ENCODE results near the gene ACTA1.

ACTA1 gene

GRCh38 chr1:229432116-229432461 lies 1.8 kb downstream of the ACTA1 start:
- TF ChIP-seq SUZ12 (IDR thresholded peaks at IDR 0.05; ENCODE audit: extremely low read depth, insufficient read depth, insufficient read length) (no peak), YY1 (IDR thresholded peaks at IDR 0.05; ENCODE audit: insufficient read depth, insufficient read length) (no peak), ZNF274 (IDR thresholded peaks at IDR 0.05; ENCODE audit: low read depth, low read length) (no peak)

GRCh38 chr1:229431284-229432115 lies 2.4 kb downstream of the ACTA1 start:
- TF ChIP-seq SUZ12 (IDR thresholded peaks at IDR 0.05; ENCODE audit: extremely low read depth, insufficient read depth, insufficient read length) (no peak), ZNF274 (IDR thresholded peaks at IDR 0.05; ENCODE audit: low read depth, low read length) (no peak), YY1 (IDR thresholded peaks at IDR 0.05; ENCODE audit: insufficient read depth, insufficient read length) (no peak)
- H3K9ac ChIP-seq (ENCODE audit: insufficient read length, low read depth): peak overlapping the region; percentile 3
- H3K4me1 ChIP-seq (ENCODE audit: insufficient read depth, insufficient read length): peaks cover 19% of the 10 kb centered on the region
- H3K9me3 ChIP-seq (ENCODE audit: insufficient read depth, low read length): no peaks in the 10 kb centered on the region
- H3K36me3 ChIP-seq (ENCODE audit: insufficient read depth, insufficient read length, low read length): no peaks in the 10 kb centered on the region
- no peak for DNase-seq (ENCODE audit: low read depth, low spot score)
- peaks cover 97% of the 10 kb centered on the region for H3K27me3 ChIP-seq (ENCODE audit: insufficient read depth, insufficient read length)
- H3K4me3 ChIP-seq (ENCODE audit: insufficient read length, low read depth): peak overlapping the region; percentile 35

More at GRCh38 chr1:229432116-229432461, 1.8 kb downstream of the ACTA1 start:
- Histone ChIP-seq H3K27me3 (ENCODE audit: insufficient read depth, insufficient read length) (peaks cover 94% of the 10 kb centered on the region), H3K4me1 (ENCODE audit: insufficient read depth, insufficient read length) (peaks cover 19% of the 10 kb centered on the region), H3K9me3 (ENCODE audit: insufficient read depth, low read length) (no peaks in the 10 kb centered on the region), H3K4me3 (ENCODE audit: insufficient read length, low read depth) (peak overlapping the region; percentile 35), H3K36me3 (ENCODE audit: insufficient read depth, insufficient read length, low read length) (no peaks in the 10 kb centered on the region), H3K9ac (ENCODE audit: insufficient read length, low read depth) (no peak overlapping the region)
- no peak for DNase-seq (ENCODE audit: low read depth, low spot score)

GRCh38 chr1:229430761-229431283 lies 3.1 kb downstream of the ACTA1 start:
- Histone ChIP-seq H3K27me3 (ENCODE audit: insufficient read depth, insufficient read length) (peaks cover 97% of the 10 kb centered on the region), H3K4me3 (ENCODE audit: insufficient read length, low read depth) (peak overlapping the region; percentile 10), H3K36me3 (ENCODE audit: insufficient read depth, insufficient read length, low read length) (no peaks in the 10 kb centered on the region), H3K4me1 (ENCODE audit: insufficient read depth, insufficient read length) (peaks cover 19% of the 10 kb centered on the region), H3K9ac (ENCODE audit: insufficient read length, low read depth) (peak overlapping the region; percentile 42), H3K9me3 (ENCODE audit: insufficient read depth, low read length) (no peaks in the 10 kb centered on the region)
- DNase-seq (ENCODE audit: low read depth, low spot score): peak; percentile 81
- TF ChIP-seq YY1 (IDR thresholded peaks at IDR 0.05; ENCODE audit: insufficient read depth, insufficient read length) (no peak), ZNF274 (IDR thresholded peaks at IDR 0.05; ENCODE audit: low read depth, low read length) (no peak), SUZ12 (IDR thresholded peaks at IDR 0.05; ENCODE audit: extremely low read depth, insufficient read depth, insufficient read length) (no peak)

- Histone ChIP-seq H3K9me3 (ENCODE audit: insufficient read depth, low read length) (peaks cover 6% of the 10 kb centered on the region), H3K36me3 (ENCODE audit: insufficient read depth, insufficient read length, low read length) (no peaks in the 10 kb centered on the region), H3K4me3 (ENCODE audit: insufficient read length, low read depth) (no peak overlapping the region), H3K9ac (ENCODE audit: insufficient read length, low read depth) (no peak overlapping the region), H3K27me3 (ENCODE audit: insufficient read depth, insufficient read length) (peaks cover 79% of the 10 kb centered on the region), H3K4me1 (ENCODE audit: insufficient read depth, insufficient read length) (peaks cover 9% of the 10 kb centered on the region)
- TF ChIP-seq SUZ12 (IDR thresholded peaks at IDR 0.05; ENCODE audit: extremely low read depth, insufficient read depth, insufficient read length) (no peak), YY1 (IDR thresholded peaks at IDR 0.05; ENCODE audit: insufficient read depth, insufficient read length) (no peak), ZNF274 (IDR thresholded peaks at IDR 0.05; ENCODE audit: low read depth, low read length) (no peak)
- no peak for DNase-seq (ENCODE audit: low read depth, low spot score)
These were observed 5.6 kb downstream of the ACTA1 start for GRCh38 chr1:229428256-229428655.

- no peak for DNase-seq (ENCODE audit: low read depth, low spot score)
- H3K4me1 ChIP-seq (ENCODE audit: insufficient read depth, insufficient read length): peaks cover 9% of the 10 kb centered on the region
- H3K4me3 ChIP-seq (ENCODE audit: insufficient read length, low read depth): no peak overlapping the region
- peaks cover 6% of the 10 kb centered on the region for H3K9me3 ChIP-seq (ENCODE audit: insufficient read depth, low read length)
- TF ChIP-seq ZNF274 (IDR thresholded peaks at IDR 0.05; ENCODE audit: low read depth, low read length) (no peak), SUZ12 (IDR thresholded peaks at IDR 0.05; ENCODE audit: extremely low read depth, insufficient read depth, insufficient read length) (no peak), YY1 (IDR thresholded peaks at IDR 0.05; ENCODE audit: insufficient read depth, insufficient read length) (no peak)
- H3K27me3 ChIP-seq (ENCODE audit: insufficient read depth, insufficient read length): peaks cover 72% of the 10 kb centered on the region
- H3K9ac ChIP-seq (ENCODE audit: insufficient read length, low read depth): no peak overlapping the region
- no peaks in the 10 kb centered on the region for H3K36me3 ChIP-seq (ENCODE audit: insufficient read depth, insufficient read length, low read length)
These were observed 6.3 kb downstream of the ACTA1 start for GRCh38 chr1:229427572-229427971.

- peaks cover 53% of the 10 kb centered on the region for H3K27me3 ChIP-seq (ENCODE audit: insufficient read depth, insufficient read length)
- H3K9ac ChIP-seq (ENCODE audit: insufficient read length, low read depth): no peak overlapping the region
- no peaks in the 10 kb centered on the region for H3K4me1 ChIP-seq (ENCODE audit: insufficient read depth, insufficient read length)
- TF ChIP-seq YY1 (IDR thresholded peaks at IDR 0.05; ENCODE audit: insufficient read depth, insufficient read length) (no peak), SUZ12 (IDR thresholded peaks at IDR 0.05; ENCODE audit: extremely low read depth, insufficient read depth, insufficient read length) (no peak), ZNF274 (IDR thresholded peaks at IDR 0.05; ENCODE audit: low read depth, low read length) (no peak)
- H3K4me3 ChIP-seq (ENCODE audit: insufficient read length, low read depth): no peak overlapping the region
- no peaks in the 10 kb centered on the region for H3K36me3 ChIP-seq (ENCODE audit: insufficient read depth, insufficient read length, low read length)
- no peak for DNase-seq (ENCODE audit: low read depth, low spot score)
- peaks cover 6% of the 10 kb centered on the region for H3K9me3 ChIP-seq (ENCODE audit: insufficient read depth, low read length)
These were observed 8.2 kb downstream of the ACTA1 start for GRCh38 chr1:229425564-229426159.

GRCh38 chr1:229420765-229421164 lies 13.1 kb downstream of the ACTA1 start:
- H3K4me1 ChIP-seq (ENCODE audit: insufficient read depth, insufficient read length): peaks cover 3% of the 10 kb centered on the region
- H3K27me3 ChIP-seq (ENCODE audit: insufficient read depth, insufficient read length): peaks cover 7% of the 10 kb centered on the region
- H3K9me3 ChIP-seq (ENCODE audit: insufficient read depth, low read length): peaks cover 6% of the 10 kb centered on the region
- H3K4me3 ChIP-seq (ENCODE audit: insufficient read length, low read depth): no peak overlapping the region
- no peak for TF ChIP-seq ZNF274 (IDR thresholded peaks at IDR 0.05; ENCODE audit: low read depth, low read length)
- TF ChIP-seq YY1 (IDR thresholded peaks at IDR 0.05; ENCODE audit: insufficient read depth, insufficient read length): no peak
- no peak for TF ChIP-seq SUZ12 (IDR thresholded peaks at IDR 0.05; ENCODE audit: extremely low read depth, insufficient read depth, insufficient read length)
- DNase-seq (ENCODE audit: low read depth, low spot score): no peak
- H3K36me3 ChIP-seq (ENCODE audit: insufficient read depth, insufficient read length, low read length): no peaks in the 10 kb centered on the region
- no peak overlapping the region for H3K9ac ChIP-seq (ENCODE audit: insufficient read length, low read depth)
